GM12878 (cell line): ENCODE data around the gene SASH1.

ENCODE experiments used
- TF ChIP-seq, protein P1 (sequence below): fragments of 450-650 bp; IDR thresholded peaks from 2 replicates; pipeline ENCODE4 v1.6.1; 2017; ENCODE audit warnings: mild to moderate bottlenecking, moderate library complexity
- TF ChIP-seq, protein P2 (sequence below), 3 experiments: IDR thresholded peaks in 2 of 3; conservative IDR thresholded peaks in 1 of 3; 2 replicates each; pipeline ENCODE4 v1.5.1; 2011; ENCODE audit warnings: low read depth in 3 of 3, low read length in 3 of 3, mild to moderate bottlenecking in 3 of 3, control low read depth in 2 of 3, moderate library complexity in 2 of 3, inconsistent platforms in 1 of 3, mixed read lengths in 1 of 3; ENCODE audit not compliant: control insufficient read depth in 2 of 3, insufficient read depth in 1 of 3; ENCODE audit errors: extremely low read depth in 1 of 3

DNA sequence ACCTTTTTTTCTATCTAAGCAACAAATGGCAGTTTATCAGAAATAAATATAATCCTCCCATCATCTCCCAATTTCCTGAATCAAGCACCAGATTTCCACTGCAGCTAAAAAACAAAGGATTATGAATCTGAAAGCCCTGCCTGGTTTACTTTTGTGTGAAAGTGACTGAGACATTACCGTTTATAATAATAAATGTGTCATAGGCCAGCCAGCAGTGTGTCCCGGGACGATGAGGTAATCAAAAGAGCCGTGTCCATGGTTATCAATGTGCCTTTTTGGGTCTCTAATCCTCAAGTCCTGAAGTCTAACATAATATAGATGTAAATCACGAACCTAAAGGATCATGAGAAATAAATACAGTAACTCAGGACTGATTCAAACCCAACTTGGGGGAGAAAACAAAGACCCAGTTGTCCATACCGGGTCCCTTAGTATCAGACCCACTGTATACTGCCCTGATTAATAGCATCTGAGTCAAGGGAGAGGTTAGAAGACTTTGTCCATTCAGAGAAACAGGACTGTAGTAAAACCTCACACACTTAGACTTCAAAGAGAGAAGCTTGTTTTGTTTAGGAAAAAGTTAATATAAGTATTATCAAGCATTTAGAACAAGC, 149.1 kb downstream of the SASH1 start:
- TF ChIP-seq, protein P1, sequence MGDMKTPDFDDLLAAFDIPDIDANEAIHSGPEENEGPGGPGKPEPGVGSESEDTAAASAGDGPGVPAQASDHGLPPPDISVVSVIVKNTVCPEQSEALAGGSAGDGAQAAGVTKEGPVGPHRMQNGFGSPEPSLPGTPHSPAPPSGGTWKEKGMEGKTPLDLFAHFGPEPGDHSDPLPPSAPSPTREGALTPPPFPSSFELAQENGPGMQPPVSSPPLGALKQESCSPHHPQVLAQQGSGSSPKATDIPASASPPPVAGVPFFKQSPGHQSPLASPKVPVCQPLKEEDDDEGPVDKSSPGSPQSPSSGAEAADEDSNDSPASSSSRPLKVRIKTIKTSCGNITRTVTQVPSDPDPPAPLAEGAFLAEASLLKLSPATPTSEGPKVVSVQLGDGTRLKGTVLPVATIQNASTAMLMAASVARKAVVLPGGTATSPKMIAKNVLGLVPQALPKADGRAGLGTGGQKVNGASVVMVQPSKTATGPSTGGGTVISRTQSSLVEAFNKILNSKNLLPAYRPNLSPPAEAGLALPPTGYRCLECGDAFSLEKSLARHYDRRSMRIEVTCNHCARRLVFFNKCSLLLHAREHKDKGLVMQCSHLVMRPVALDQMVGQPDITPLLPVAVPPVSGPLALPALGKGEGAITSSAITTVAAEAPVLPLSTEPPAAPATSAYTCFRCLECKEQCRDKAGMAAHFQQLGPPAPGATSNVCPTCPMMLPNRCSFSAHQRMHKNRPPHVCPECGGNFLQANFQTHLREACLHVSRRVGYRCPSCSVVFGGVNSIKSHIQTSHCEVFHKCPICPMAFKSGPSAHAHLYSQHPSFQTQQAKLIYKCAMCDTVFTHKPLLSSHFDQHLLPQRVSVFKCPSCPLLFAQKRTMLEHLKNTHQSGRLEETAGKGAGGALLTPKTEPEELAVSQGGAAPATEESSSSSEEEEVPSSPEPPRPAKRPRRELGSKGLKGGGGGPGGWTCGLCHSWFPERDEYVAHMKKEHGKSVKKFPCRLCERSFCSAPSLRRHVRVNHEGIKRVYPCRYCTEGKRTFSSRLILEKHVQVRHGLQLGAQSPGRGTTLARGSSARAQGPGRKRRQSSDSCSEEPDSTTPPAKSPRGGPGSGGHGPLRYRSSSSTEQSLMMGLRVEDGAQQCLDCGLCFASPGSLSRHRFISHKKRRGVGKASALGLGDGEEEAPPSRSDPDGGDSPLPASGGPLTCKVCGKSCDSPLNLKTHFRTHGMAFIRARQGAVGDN: no peak
- TF ChIP-seq, protein P2, sequence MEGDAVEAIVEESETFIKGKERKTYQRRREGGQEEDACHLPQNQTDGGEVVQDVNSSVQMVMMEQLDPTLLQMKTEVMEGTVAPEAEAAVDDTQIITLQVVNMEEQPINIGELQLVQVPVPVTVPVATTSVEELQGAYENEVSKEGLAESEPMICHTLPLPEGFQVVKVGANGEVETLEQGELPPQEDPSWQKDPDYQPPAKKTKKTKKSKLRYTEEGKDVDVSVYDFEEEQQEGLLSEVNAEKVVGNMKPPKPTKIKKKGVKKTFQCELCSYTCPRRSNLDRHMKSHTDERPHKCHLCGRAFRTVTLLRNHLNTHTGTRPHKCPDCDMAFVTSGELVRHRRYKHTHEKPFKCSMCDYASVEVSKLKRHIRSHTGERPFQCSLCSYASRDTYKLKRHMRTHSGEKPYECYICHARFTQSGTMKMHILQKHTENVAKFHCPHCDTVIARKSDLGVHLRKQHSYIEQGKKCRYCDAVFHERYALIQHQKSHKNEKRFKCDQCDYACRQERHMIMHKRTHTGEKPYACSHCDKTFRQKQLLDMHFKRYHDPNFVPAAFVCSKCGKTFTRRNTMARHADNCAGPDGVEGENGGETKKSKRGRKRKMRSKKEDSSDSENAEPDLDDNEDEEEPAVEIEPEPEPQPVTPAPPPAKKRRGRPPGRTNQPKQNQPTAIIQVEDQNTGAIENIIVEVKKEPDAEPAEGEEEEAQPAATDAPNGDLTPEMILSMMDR (IDR thresholded peaks at IDR 0.05 in 2 of 3, conservative IDR thresholded peaks at IDR 0.05 in 1 of 3; ENCODE audit: control insufficient read depth in 2 of 3, extremely low read depth in 1 of 3, insufficient read depth in 1 of 3, low read depth in 3 of 3, low read length in 3 of 3): no peak
